NCI-H524 (cell line): Measurements from ENCODE around the gene CTNNB1.

Experiments used
- DNase-seq, 2 experiments: peaks; one replicate each; lab custom pipeline; 2025; lab: John Stamatoyannopoulos, UW

The CTNNB1 gene

DNA sequence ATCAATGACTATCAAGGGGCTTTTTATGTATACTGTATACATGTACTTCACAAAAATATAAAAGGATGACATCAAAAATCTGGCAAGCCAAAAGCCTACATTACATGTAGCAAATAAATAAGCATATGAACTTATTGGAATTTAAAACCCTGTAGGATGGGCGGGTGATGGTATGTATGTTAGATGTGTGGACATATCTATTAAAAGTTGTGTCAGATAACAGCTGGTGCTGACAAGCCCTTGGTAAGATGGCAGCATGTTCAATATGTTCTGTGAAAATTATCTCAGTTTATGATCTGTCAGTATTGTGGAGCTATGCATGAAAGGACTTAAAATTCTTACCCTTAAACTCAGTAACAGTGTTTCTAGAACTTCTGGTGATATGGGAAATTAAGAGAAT, 20.1 kb downstream of the CTNNB1 start:
- no peak for DNase-seq

DNA sequence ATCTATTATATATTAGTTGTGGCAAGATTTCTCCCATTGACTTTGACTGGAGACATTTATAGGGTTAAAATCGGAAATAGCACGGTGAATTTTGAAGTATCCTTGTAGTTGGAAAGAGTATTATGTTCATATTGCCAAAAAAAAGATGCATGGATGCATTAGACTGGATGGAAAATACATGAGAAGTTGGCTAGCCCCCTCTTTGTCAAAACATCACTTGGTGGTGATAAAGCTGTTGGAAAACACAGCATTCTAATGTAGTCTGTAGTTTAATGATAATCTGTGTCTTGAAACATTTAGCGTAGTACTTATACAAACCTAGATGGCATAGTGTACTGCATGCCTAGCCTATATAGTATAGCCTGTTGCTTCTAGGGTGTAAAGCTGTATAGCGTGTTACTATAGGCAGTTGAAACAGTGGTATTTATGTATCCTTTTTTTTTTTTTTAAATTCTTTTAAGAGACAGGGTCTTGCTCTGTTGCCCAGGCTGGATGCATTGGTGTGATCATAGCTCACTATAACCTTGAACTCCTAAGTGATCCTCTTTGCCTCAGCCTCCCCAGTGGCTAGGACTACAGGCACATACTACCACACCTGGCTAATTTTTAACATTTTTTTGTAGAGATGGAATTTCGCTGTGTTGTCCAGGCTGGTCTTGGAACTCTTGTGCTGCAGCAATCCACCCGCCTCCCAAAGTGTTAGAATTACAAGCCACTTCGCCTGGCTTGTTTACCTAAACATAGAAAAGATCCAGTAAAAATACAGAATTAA, 21.8 kb downstream of the CTNNB1 start:
- DNase-seq = no peak

DNA sequence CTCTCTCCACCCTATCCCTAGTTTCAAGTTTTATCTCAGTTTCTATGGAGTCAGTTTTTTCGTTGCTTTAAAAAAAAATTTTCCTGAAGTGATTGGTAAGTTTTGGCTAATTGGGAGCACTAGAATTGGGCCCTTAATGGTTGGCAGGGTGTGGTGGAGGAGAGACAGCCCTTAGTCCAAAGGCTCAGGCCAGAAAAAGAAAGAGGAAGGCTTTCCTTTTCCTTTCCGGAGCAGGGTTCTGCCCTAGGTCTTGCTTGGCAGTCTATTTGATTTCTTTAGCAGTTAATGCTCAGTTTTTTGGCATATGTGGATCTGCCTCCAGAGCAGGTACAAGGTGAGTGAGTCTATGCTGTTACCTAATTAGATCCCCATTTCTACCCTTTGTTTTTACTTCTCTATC, 22.7 kb downstream of the CTNNB1 start:
- no peak for DNase-seq

DNA sequence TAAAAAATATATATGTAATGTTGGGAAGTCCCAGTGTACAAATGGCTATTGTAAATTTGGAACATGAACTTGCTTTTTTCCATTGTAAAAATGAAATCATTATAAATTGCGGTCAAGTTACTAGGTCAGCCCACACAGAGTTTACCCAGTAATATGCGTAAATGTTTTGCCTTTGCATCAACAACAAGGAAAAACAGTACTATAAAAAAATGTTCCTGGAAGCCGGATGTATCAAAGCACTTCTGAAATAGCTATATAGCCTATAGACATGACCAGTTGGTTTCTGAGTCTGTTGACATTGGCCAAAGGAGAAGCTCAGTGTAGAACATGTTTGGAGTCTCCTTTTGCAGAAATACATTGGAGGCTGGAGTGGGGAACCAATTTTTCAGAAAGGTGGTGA, 23.2 kb downstream of the CTNNB1 start:
- no peak for DNase-seq

DNA sequence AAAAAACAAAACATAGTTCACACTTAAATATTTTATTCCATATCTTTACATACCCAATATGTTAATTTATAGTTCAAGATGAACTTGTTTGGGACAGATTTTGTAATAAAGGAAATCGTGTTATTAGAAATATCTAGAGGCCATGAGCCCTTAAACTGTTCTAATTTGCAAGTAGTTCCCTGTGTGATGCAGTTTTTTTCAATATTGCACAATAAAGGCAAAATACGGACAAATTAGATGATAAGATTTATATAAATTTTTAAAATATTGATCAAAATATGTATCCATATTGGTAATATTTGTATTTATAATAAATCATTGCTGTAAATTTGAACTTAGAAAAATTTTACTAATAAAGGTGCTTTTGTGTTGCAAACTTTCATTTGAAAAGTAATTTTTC, 23.8 kb downstream of the CTNNB1 start:
- no peak for DNase-seq

DNA sequence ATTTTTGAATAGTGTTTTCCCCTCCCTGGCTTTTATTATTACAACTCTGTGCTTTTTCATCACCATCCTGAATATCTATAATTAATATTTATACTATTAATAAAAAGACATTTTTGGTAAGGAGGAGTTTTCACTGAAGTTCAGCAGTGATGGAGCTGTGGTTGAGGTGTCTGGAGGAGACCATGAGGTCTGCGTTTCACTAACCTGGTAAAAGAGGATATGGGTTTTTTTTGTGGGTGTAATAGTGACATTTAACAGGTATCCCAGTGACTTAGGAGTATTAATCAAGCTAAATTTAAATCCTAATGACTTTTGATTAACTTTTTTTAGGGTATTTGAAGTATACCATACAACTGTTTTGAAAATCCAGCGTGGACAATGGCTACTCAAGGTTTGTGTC, 24.4 kb downstream of the CTNNB1 start:
- no peak for DNase-seq

DNA sequence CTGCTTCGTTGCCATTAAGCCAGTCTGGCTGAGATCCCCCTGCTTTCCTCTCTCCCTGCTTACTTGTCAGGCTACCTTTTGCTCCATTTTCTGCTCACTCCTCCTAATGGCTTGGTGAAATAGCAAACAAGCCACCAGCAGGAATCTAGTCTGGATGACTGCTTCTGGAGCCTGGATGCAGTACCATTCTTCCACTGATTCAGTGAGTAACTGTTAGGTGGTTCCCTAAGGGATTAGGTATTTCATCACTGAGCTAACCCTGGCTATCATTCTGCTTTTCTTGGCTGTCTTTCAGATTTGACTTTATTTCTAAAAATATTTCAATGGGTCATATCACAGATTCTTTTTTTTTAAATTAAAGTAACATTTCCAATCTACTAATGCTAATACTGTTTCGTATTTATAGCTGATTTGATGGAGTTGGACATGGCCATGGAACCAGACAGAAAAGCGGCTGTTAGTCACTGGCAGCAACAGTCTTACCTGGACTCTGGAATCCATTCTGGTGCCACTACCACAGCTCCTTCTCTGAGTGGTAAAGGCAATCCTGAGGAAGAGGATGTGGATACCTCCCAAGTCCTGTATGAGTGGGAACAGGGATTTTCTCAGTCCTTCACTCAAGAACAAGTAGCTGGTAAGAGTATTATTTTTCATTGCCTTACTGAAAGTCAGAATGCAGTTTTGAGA, 25.0 kb downstream of the CTNNB1 start:
- no peak for DNase-seq

DNA sequence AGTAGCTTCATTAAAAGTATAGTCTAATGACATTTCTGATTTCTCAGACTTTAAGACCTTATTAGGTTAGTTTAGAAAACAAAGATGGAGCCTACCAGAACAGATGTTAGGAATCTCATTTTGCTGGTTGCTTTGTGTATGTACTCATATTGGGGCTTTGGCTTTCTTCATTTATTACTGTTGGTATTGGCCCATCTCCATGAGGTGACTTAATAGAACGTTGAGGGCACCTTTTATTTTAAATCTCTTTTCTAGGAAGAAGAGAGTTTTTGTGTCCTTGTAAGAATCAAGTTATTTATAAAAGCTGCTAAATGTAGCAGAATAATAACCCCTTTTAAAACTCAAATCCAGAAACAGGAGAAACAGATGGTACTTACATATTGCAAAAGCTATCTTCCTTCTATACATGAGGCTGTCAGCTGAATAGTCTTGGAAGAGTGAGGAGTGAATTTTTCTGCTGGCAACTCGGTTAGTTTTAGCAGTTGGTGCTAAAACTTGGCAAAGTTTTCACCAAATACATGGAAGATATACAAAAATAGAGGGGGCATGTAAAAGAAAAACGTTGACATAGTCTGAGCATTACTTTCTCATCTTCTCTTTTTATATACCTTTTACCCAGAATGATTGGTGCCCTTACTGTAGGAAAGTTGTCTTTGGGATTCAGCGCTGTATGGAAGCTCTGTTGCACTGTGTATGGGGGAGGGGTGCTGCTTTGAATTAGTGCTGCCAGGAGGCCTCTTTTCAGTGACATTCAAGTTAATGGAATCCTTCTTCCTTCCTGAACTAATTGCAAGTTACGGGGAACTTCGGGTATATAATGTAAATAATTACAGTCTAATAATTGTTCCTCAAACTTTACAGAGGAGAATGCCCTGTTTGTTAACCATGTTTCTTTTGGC, 35.8 kb downstream of the CTNNB1 start:
- DNase-seq = no peak

DNA sequence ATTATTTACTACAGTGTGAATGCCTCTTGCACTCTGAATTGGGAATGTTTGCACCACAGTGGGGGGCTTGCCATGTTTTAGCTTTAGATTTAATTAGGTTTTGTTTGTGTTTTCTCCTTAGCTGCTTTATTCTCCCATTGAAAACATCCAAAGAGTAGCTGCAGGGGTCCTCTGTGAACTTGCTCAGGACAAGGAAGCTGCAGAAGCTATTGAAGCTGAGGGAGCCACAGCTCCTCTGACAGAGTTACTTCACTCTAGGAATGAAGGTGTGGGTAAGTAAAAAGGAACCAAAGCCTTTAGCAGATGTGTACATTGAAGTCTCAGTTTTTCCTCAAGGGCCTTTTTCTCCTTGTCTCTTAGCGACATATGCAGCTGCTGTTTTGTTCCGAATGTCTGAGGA, 36.9 kb downstream of the CTNNB1 start:
- no peak for DNase-seq

DNA sequence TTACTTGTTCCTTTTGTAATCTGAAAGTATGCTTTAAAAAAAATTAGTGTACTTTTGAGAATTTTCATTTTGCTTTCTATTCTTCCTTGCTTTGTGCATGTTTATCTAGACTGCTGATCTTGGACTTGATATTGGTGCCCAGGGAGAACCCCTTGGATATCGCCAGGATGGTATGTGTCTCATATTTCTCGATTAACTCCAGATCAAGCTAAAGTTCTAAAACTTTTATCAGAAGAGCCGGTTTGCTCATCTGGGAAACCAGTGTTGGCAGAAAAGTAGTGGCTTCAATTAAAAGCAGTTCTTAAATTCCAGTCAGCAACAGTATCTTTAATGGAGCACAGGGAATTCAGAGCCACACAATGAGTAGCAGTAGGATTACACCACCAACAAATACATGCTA, 38.6 kb downstream of the CTNNB1 start:
- DNase-seq = no peak

DNA sequence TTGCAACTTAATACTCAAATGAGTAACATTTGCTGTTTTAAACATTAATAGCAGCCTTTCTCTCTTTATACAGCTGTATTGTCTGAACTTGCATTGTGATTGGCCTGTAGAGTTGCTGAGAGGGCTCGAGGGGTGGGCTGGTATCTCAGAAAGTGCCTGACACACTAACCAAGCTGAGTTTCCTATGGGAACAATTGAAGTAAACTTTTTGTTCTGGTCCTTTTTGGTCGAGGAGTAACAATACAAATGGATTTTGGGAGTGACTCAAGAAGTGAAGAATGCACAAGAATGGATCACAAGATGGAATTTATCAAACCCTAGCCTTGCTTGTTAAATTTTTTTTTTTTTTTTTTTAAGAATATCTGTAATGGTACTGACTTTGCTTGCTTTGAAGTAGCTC, 40.3 kb downstream of the CTNNB1 start:
- no peak for DNase-seq

DNA sequence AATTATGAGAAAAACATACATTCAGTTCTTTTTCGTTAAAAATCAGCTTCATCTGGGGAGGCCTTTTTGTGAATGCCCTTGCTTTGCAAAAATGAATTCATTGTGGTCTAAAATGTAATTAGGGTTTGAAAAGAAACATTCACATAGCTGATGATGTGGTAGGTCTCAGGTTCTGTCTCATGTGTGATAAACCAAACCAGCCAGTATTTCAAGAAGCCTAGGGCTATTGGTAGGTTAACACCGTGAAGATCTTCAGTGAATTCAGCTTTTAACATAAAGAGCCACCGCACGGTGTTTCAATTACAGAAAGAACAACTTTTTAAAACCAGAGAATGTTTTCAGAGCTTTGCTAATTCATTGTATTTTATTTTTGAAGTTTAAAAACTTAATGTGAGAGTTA, 41.9 kb downstream of the CTNNB1 start:
- DNase-seq = no peak

DNA sequence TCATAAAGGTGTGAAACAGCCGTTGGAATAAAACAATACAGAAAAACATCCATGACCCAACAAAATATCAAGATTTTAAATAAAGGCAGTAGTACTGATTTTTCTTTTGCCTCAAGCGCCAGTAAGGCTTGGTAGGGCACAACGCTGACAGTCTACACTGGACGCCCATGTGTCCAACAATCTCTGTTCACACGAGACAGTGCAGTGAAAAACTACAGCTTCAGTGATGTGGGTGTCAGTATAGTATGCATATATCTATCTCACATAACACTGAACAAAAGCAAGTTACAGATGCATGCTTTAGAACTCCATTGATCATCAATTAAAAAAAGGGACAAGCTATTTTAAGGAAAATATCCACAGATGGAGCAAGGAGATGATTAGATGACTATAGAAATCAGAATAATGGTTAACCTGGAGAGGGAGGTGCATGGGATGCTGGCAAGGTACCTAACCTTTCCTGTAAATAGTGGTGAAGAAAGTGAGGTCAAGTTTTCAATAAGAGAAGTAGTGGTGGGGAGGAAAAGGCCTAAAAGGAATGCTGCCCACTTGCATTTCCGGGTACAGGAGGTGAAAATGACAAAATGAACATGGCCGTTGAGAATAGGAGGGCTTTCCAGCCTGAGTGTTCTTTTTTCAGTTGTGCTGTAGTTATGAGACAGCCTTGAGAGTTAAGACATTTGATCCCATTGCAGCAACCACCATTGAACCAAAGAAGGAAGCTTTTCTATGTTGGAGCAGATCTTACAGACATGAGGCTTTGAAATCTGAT, 42.7 kb downstream of the CTNNB1 start:
- no peak for DNase-seq

DNA sequence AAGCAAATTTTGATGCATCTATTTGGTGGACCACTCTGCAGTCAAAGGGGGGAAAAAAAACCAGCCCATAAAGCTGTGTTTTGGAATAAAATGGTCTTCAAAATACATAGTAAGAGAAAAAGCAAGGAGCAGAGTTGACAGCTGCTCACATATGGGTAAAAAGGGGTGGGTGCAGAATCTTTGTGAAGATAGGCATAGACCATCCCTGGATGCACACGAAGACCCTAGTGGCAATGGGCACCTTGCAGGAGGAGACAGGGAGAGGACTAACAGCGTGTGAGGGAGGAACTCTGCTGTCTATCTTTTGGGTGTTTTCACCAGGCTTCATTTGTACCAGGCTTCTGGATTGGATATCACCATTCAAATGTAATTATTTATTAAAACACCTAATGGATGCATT, 43.9 kb downstream of the CTNNB1 start:
- no peak for DNase-seq

DNA sequence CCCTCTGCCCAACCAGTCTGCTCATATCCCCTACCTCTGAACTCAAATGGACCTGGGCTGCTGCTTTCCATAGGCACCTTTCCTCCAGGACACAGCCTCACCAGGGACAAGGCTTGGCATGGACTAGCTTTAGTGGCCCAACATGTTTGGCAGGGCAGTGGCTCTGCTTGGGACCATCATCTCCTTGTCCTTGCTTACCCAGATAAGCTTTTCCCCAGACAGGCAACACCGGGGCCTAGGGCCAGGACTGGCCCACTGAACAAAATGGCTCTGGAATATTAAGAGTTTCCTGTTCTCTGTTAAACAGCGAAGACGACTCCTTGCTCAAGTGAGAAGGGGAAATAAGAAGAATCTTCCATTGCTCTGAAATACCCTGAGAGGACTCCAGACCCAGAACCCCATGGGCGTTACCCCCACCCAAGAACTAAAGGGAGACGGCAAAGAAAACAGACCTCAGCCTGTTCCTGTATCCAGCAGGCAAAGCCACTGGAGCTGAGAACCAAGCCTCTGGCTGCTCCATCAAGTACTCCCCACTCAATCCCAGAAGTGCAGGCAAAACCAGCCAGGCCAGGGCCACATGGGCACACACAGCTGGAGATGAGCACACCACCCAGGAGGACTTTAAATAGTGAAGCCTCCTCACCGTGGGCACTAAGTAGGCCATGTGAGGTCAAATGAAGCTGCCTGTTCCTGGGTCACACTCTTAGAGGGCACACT, 45.5 kb downstream of the CTNNB1 start:
- no peak for DNase-seq

DNA sequence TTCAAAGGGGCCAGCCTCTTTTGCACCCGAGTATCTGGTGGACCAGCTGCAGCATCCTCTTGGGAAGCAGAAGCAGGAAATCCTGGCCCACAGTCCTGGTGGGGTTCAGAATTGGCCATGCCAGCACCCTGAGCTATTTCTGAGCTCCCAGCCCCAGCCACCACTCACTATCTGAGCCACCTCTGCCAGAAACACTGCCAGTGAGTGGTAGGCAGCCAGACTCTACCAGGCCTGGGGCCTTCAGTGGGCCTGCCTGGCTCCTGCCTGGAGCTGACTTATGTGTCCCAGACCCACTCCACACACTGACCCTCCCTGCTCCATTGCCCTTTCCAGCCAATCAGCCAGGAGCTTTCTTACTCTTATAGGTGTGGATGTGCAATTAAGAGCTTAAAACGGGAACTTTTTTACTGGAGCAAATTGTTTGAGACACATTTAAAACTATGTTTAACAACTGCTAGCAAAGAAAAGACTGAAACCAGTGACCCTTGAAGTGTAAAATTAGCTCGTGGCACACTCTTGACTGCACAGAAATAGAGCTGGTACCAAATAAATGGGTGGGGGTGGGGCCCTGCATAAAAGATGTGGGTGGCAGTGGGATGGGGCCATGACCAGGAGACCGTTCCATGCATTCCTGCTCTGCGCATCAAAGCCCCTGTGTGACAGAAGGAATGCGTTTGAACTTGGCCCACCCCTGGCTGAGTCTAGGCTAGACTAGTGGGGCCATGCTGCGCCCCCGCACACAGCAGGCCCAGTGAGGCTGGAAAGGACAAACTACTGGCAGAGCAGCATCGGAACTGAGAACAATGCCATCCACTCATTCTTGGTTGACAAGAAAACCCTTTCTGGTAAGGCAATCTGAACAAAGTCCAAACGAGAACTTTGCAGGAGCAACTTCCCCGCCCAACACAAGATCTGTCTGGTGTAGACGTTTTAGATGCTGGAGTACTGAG, 48.0 kb downstream of the CTNNB1 start:
- DNase-seq = no peak

DNA sequence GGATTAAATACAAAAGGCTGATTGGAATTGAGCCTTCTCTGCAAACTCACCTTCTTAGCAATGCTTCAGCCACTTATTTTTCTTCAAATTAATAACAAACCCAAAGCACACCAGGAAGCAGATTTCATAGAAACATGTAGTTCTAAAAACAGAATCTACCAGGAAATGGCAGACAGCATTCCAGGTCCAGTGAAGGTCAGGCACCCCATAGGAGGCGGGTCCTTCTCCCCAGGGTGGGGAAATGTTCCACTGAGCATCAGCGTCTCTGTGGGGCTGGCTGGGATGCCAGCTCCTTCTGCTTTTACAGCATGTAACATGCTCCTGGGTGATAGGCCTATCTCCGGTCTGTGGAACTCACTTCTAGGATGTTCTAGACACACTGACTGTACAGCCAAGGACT, 49.2 kb downstream of the CTNNB1 start:
- no peak for DNase-seq

DNA sequence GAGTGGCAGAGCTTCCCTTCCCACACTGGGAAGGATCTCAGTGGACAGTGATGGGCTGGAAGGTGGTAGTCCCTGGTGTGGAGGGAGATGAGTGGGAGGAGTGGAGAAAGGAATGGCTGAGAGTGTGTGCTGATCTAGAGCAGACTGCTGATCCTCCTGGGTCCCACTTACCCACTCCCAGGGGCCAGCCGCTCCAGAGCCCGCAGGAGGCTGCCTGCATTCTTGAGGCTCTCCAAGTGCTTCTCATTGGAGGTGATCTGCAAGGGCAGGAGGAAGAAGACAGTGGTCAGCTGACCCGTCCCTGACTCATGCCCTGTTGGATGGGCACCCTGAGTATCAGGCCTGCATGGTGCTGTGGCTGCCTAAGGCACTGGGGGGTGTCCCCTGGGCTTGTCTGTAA, 50.0 kb downstream of the CTNNB1 start:
- DNase-seq = no peak

DNA sequence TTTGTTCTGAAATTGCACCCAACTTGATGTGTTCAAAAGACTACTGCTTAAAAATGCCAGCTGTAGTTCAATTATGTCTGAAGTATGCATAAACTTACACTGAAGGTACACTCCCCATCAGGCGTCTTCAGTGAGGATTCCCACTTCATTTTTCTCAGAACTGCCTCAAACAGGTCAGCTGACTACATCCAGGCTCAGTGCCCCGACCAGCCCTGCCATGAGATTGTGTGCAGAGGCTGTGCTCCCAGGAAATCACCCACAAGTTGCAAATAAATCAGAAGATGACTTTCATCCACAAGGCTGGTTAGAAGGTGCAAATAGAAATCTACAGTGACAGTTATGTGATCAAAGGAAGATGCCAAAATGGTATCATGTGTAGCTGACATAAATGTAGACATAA, 51.5 kb downstream of the CTNNB1 start:
- no peak for DNase-seq

DNA sequence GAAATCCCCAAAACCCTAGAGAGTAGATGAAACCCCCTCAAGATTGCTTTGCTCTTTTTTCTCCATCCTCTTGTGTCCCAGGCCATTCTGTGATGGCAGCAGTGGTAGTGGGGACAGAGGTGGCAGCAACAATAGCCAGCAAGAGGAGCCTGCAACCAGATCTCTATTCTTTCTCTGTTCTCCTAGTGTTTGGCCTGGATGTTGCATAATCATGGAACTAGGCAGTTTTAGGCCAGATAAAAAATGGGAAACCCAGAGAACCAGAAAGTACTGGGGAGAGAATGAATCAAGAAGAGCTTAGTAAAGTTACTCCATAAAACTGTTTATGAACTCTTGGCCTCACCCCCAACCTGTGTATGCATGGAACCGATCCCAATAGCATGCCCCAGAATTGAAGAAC, 52.3 kb downstream of the CTNNB1 start:
- DNase-seq = no peak
